GM12892 (cell line): ENCODE measurements around the gene NAA80.

ENCODE experiments used
- POLR2A ChIP-seq: IDR thresholded peaks from 2 replicates; pipeline ENCODE4 v1.6.1; 2011; ENCODE audit warnings: low read depth, low read length, control low read depth
- POLR2AphosphoS5 ChIP-seq: IDR thresholded peaks from 2 replicates; pipeline ENCODE4 v1.6.1; 2011; ENCODE audit warnings: low read depth, low read length, control low read depth
- TAF1 ChIP-seq: IDR thresholded peaks from 2 replicates; pipeline ENCODE4 v1.6.1; 2011; ENCODE audit warnings: low read depth, mild to moderate bottlenecking, control low read depth, low read length, borderline replicate concordance

DNA sequence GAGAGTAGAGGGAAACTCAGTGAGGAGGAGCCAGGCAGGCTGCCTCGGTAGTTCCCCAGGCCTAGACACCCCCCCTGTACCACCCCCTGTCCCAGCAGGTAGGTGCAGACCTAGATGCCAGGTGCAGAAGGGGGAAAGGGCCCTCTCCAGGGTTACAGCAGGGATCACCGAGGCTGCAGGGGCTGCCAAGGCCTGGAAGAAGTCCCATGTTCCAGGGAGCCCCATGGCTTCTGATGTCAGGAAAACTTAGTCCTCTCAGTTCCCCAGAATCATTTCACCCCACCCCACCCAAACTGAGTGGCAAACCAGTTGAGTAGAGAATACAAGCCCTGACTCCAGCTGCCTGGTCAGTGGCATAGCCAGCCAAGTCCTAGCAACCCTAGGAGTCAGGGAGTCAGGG lies 37.7 kb downstream of the NAA80 start:
- TF ChIP-seq POLR2A = no peak
- TF ChIP-seq POLR2AphosphoS5 = no peak
- TF ChIP-seq TAF1 = no peak
